ENCODE data around the gene MSRB3. TPM values are rescaled to one million over a fixed set of nuclear protein-coding genes. Genes with fewer than 3 reads are reported as not detected.

The MSRB3 gene
- total RNA-seq, 1 experiment from 2014 or later = 1.1 TPM

DNA sequence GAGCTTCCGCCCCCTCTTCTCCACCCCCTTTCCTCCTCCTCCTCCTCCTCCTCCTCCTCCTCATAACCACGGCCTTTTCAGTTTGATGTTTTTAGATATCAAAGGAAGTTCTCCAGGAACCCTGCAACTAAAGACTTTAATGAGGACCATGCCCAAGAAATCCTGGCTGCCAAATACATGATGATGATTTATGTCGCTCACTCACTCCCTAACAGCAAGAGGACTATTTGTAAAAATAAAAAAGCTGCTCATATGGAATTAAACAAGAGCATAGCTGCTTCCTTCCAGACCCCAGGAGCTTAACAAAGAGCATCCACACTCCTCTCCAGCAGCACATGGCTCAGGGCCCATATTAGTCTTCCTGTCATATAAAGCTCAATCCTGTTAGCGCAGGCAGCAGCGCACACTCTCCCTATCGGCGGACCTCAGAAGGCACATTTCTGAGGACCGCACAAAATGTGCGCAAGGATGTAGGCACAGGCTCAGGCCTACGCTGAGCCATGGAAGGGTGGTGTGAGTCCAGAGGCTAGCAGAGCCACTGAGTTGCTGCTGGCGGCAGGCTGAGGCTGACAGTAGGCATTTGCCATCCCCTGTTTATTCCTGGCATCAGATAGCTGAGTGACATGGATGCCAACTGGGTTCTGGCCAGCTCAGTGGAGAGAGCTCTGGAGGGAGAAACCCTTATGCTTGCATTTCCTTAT, 232.8 kb downstream of the MSRB3 start:
- no peak for DNase-seq
- no peak overlapping the region for H3K4ac ChIP-seq (ENCODE audit: low read depth, low read length)
- no peak overlapping the region for H2BK120ac ChIP-seq (ENCODE audit: low read depth, low read length, poor library complexity, severe bottlenecking)
- H2BK5ac ChIP-seq (ENCODE audit: insufficient read length, low read length) = no peak overlapping the region
- H3K9ac ChIP-seq (ENCODE audit: extremely low read depth, insufficient read length, low read length) = no peak overlapping the region
- Mint-ChIP-seq H3K4me1 (peaks cover 15 to 26% of the 10 kb centered on the region in 2 experiments), H3K36me3 (ENCODE audit: insufficient read depth in 1 of 3, low read depth in 3 of 3) (no peaks in the 10 kb centered on the region; a peak in 2 of 7 replicates), H3K27ac (0 out of 7 replicates have a peak overlapping the region, but pooled peaks of 1 of the 3 experiments have one; percentile 47), H3K27me3 (ENCODE audit: low read depth) (peaks cover 75% of the 10 kb centered on the region), H3K9me3 (no peaks in the 10 kb centered on the region), H3K4me3 (peak overlapping the region; percentile 27 to 42; a peak in 4 of 5 replicates)
- no peaks in the 10 kb centered on the region for H3K79me1 ChIP-seq (ENCODE audit: insufficient read depth, low read depth, low read length, poor library complexity, severe bottlenecking)
- WGBS (ENCODE audit: extremely low coverage, insufficient read length, low lambda C conversion rate) = no CpG with 5 or more reads among the region's 11 CpGs
- H3K18ac ChIP-seq (ENCODE audit: insufficient read length, low read depth, low read length) = no peak overlapping the region
- H3K27me3 ChIP-seq (ENCODE audit: insufficient read depth, low read length) = no peaks in the 10 kb centered on the region
- H2BK15ac ChIP-seq (ENCODE audit: low read depth, low read length) = no peak overlapping the region
- no peak overlapping the region for H3K4me2 ChIP-seq (ENCODE audit: insufficient read depth, insufficient read length, low read length)
- no peak overlapping the region for H2BK20ac ChIP-seq (ENCODE audit: low read depth, low read length, poor library complexity, severe bottlenecking)
- no peaks in the 10 kb centered on the region for H3K9me3 ChIP-seq (ENCODE audit: control insufficient read depth, low read depth, low read length)
- no peaks in the 10 kb centered on the region for H3K79me2 ChIP-seq (ENCODE audit: insufficient read depth, low read length)
- TF ChIP-seq, protein P1, sequence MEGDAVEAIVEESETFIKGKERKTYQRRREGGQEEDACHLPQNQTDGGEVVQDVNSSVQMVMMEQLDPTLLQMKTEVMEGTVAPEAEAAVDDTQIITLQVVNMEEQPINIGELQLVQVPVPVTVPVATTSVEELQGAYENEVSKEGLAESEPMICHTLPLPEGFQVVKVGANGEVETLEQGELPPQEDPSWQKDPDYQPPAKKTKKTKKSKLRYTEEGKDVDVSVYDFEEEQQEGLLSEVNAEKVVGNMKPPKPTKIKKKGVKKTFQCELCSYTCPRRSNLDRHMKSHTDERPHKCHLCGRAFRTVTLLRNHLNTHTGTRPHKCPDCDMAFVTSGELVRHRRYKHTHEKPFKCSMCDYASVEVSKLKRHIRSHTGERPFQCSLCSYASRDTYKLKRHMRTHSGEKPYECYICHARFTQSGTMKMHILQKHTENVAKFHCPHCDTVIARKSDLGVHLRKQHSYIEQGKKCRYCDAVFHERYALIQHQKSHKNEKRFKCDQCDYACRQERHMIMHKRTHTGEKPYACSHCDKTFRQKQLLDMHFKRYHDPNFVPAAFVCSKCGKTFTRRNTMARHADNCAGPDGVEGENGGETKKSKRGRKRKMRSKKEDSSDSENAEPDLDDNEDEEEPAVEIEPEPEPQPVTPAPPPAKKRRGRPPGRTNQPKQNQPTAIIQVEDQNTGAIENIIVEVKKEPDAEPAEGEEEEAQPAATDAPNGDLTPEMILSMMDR (conservative IDR thresholded peaks at IDR 0.05) = no peak
- no peak overlapping the region for H3K23ac ChIP-seq (ENCODE audit: insufficient read length, low read depth, low read length)
- no peaks in the 10 kb centered on the region for H4K20me1 ChIP-seq (ENCODE audit: control insufficient read depth, insufficient read depth, insufficient read length)
- H2BK12ac ChIP-seq (ENCODE audit: insufficient read length, low read depth, low read length) = no peak overlapping the region
- H3K4me1 ChIP-seq (ENCODE audit: insufficient read depth, low read length) = peaks cover 2% of the 10 kb centered on the region; the same call in 1 of the 2 replicates
- H4K91ac ChIP-seq (ENCODE audit: insufficient read length, low read depth, low read length) = no peak overlapping the region
- no peak overlapping the region for H3T11ph ChIP-seq (ENCODE audit: low read length)
- no peak overlapping the region for H3K27ac ChIP-seq (ENCODE audit: insufficient read length, low read depth, low read length)
- H2AK5ac ChIP-seq (ENCODE audit: insufficient read length, low read length) = no peak overlapping the region
- H4K8ac ChIP-seq (replicated peaks; ENCODE audit: insufficient read length, low read depth, low read length) = no peak overlapping the region
- no peak overlapping the region for H2AFZ ChIP-seq (ENCODE audit: low read length)
- H3K56ac ChIP-seq (ENCODE audit: insufficient read length, low read depth, low read length) = no peak overlapping the region
- H3K14ac ChIP-seq (ENCODE audit: insufficient read depth, low read length) = peak overlapping the region; percentile 26; the same call in 1 of the 2 replicates
- peaks cover 2% of the 10 kb centered on the region for H3K23me2 ChIP-seq (ENCODE audit: insufficient read length, low read depth, low read length, poor library complexity, severe bottlenecking)
- no peak overlapping the region for H4K5ac ChIP-seq (ENCODE audit: insufficient read length, low read depth, low read length)
